H1 (cell line): ENCODE data around the gene NIN. TPM values are rescaled to one million over a fixed set of nuclear protein-coding genes. Genes with fewer than 3 reads are reported as not detected.

Experiments used
- CTCF ChIA-PET: fragments of 300-600 bp; sonication (Branson Sonifier 250); formaldehyde crosslinking; loops from one replicate; lab custom pipeline; 2021; ENCODE audit not compliant: partially characterized antibody; lab: Charles Lee
- POLR2A ChIA-PET: fragments of 300-600 bp; sonication (Branson Sonifier 250); formaldehyde crosslinking; loops from one replicate; lab custom pipeline; 2021; ENCODE audit warnings: inconsistent platforms; ENCODE audit not compliant: partially characterized antibody; lab: Charles Lee
- DNase-seq, 2 experiments: peaks; one replicate each; pipeline versions ENCODE4 v3.0.0 to v3.0.0-alpha.2; 2010 to 2022; ENCODE audit warnings: low spot score in 2 of 2, low read depth in 1 of 2, mixed read lengths in 1 of 2
- FAIRE-seq: peaks from 2 replicates; lab custom pipeline; 2011; peaks lifted over from hg19 to GRCh38; lab: Jason Lieb, UNC
- H2AFZ ChIP-seq: 2 replicates; pipeline ENCODE4 v1.8.1; 2012; ENCODE audit warnings: low read length, inconsistent platforms
- H2AK5ac ChIP-seq: 2 replicates; pipeline ENCODE4 v1.6.1; 2013; ENCODE audit warnings: low read depth, low read length
- H2BK120ac ChIP-seq: replicated peaks from 2 replicates; pipeline ENCODE3; 2013; ENCODE audit warnings: low read depth, low read length, inconsistent platforms
- H2BK12ac ChIP-seq: 2 replicates; pipeline ENCODE4 v1.6.1; 2013; ENCODE audit warnings: low read depth, low read length
- H2BK15ac ChIP-seq: 2 replicates; pipeline ENCODE4 v1.6.1; 2013; ENCODE audit warnings: low read length
- H2BK20ac ChIP-seq: 2 replicates; pipeline ENCODE4 v1.6.1; 2013; ENCODE audit warnings: low read length
- H2BK5ac ChIP-seq: 2 replicates; pipeline ENCODE4 v1.6.1; 2013; ENCODE audit warnings: low read depth, low read length
- H3K14ac ChIP-seq: 2 replicates; pipeline ENCODE4 v1.6.1; 2013; ENCODE audit warnings: inconsistent platforms; ENCODE audit not compliant: insufficient read length
- H3K18ac ChIP-seq: 2 replicates; pipeline ENCODE4 v1.6.1; 2013; ENCODE audit warnings: low read length; ENCODE audit errors: extremely low read depth
- H3K23ac ChIP-seq: 2 replicates; pipeline ENCODE4 v1.6.1; 2013; ENCODE audit warnings: inconsistent platforms; ENCODE audit not compliant: insufficient read length
- H3K23me2 ChIP-seq: 2 replicates; pipeline ENCODE4 v1.6.1; 2013; ENCODE audit warnings: low read depth, low read length
- H3K27ac ChIP-seq: 2 replicates; pipeline ENCODE4 v1.6.1; 2011; ENCODE audit warnings: low read depth, low read length, inconsistent platforms
- H3K27me3 ChIP-seq, 4 experiments: replicated peaks in 1 of 4; 1 replicate in 1 of 4; 2 replicates in 3 of 4; pipeline versions ENCODE4 v1.6.1 to v1.8.1; 2011 to 2013; ENCODE audit warnings: low read length in 3 of 4, mild to moderate bottlenecking in 3 of 4, inconsistent platforms in 2 of 4, mixed read lengths in 2 of 4, moderate library complexity in 1 of 4; ENCODE audit not compliant: control insufficient read depth in 3 of 4, insufficient read depth in 3 of 4; ENCODE audit errors: extremely low read depth in 1 of 4
- H3K36me3 ChIP-seq, 4 experiments: 2 replicates each; pipeline versions ENCODE4 v1.6.1 to v1.8.1; 2011 to 2013; ENCODE audit warnings: mild to moderate bottlenecking in 4 of 4, low read length in 3 of 4, moderate library complexity in 2 of 4, control low read depth in 1 of 4, inconsistent platforms in 1 of 4; ENCODE audit not compliant: insufficient read depth in 4 of 4, control insufficient read depth in 2 of 4
- H3K4ac ChIP-seq: replicated peaks from 2 replicates; pipeline ENCODE3; 2013; ENCODE audit warnings: low read length, low read depth, mixed read lengths, inconsistent platforms; ENCODE audit not compliant: insufficient read length
- H3K4me1 ChIP-seq, 4 experiments: replicated peaks in 1 of 4; 1 replicate in 1 of 4; 2 replicates in 3 of 4; pipeline versions ENCODE4 v1.6.1 to v1.8.1; 2011 to 2013; ENCODE audit warnings: low read length in 3 of 4, inconsistent platforms in 2 of 4, mixed read lengths in 1 of 4; ENCODE audit not compliant: insufficient read depth in 4 of 4, control insufficient read depth in 3 of 4
- H3K4me2 ChIP-seq, 2 experiments: 2 replicates each; pipeline versions ENCODE4 v1.6.1 to v1.8.1; 2011 to 2013; ENCODE audit warnings: low read depth in 2 of 2, low read length in 2 of 2, control low read depth in 1 of 2, inconsistent platforms in 1 of 2, mild to moderate bottlenecking in 1 of 2; ENCODE audit not compliant: insufficient read depth in 1 of 2
- H3K4me3 ChIP-seq, 4 experiments: fragments of 200-600, 300-600 bp in 1 of 4; sonication (generic), shearing (Covaris generic), sonication (Bioruptor Twin) in 1 of 4; 2 replicates each; pipeline versions ENCODE4 v1.5.1 to v1.8.1; 2011 to 2016; ENCODE audit warnings: low read length in 4 of 4, low read depth in 3 of 4, control low read depth in 2 of 4, inconsistent platforms in 2 of 4, mild to moderate bottlenecking in 2 of 4, mixed read lengths in 1 of 4, moderate library complexity in 1 of 4; ENCODE audit not compliant: insufficient read depth in 2 of 4; ENCODE audit errors: extremely low read depth in 1 of 4
- H3K56ac ChIP-seq: replicated peaks from 2 replicates; pipeline ENCODE3; 2013; ENCODE audit warnings: low read depth, mild to moderate bottlenecking, mixed read lengths, low read length, inconsistent platforms; ENCODE audit not compliant: insufficient read length
- H3K79me1 ChIP-seq: 2 replicates; pipeline ENCODE4 v1.6.1; 2013; ENCODE audit warnings: low read depth, low read length, control low read depth
- H3K79me2 ChIP-seq, 2 experiments: 2 replicates each; pipeline versions ENCODE4 v1.6.1 to v1.8.1; 2012 to 2013; ENCODE audit warnings: low read length in 2 of 2, mild to moderate bottlenecking in 2 of 2, inconsistent platforms in 1 of 2; ENCODE audit not compliant: insufficient read depth in 2 of 2, control insufficient read depth in 1 of 2
- H3K9ac ChIP-seq, 4 experiments: replicated peaks in 1 of 4; 1 replicate in 1 of 4; 2 replicates in 3 of 4; pipeline versions ENCODE4 v1.6.1 to v1.8.1; 2011 to 2013; ENCODE audit warnings: low read depth in 3 of 4, low read length in 3 of 4, control low read depth in 2 of 4, mild to moderate bottlenecking in 2 of 4, moderate library complexity in 2 of 4, inconsistent platforms in 1 of 4; ENCODE audit errors: extremely low read depth in 1 of 4
- H3K9me3 ChIP-seq, 2 experiments: 2 replicates each; pipeline versions ENCODE4 v1.6.1 to v1.8.1; 2012 to 2013; ENCODE audit warnings: mild to moderate bottlenecking in 2 of 2, moderate library complexity in 2 of 2, control low read depth in 1 of 2, inconsistent platforms in 1 of 2, low read depth in 1 of 2, low read length in 1 of 2, mixed read lengths in 1 of 2; ENCODE audit not compliant: insufficient read depth in 2 of 2
- H4K20me1 ChIP-seq, 2 experiments: replicated peaks in 1 of 2; 2 replicates each; pipeline versions ENCODE3 to v1.8.1; 2011 to 2013; ENCODE audit warnings: inconsistent platforms in 2 of 2, low read length in 2 of 2, mild to moderate bottlenecking in 1 of 2; ENCODE audit not compliant: insufficient read depth in 2 of 2, control insufficient read depth in 1 of 2
- H4K5ac ChIP-seq: 2 replicates; pipeline ENCODE4 v1.6.1; 2013; ENCODE audit warnings: low read length, low read depth, mixed read lengths, inconsistent platforms; ENCODE audit not compliant: insufficient read length
- H4K8ac ChIP-seq: 2 replicates; pipeline ENCODE4 v1.8.0; 2013; ENCODE audit warnings: mild to moderate bottlenecking, moderate library complexity, low read length, inconsistent platforms; ENCODE audit not compliant: insufficient read depth; ENCODE audit errors: extremely low read depth
- H4K91ac ChIP-seq: replicated peaks from 2 replicates; pipeline ENCODE3; 2013; ENCODE audit warnings: low read length, mixed read lengths, inconsistent platforms; ENCODE audit not compliant: insufficient read length
- CEBPB ChIP-seq: IDR thresholded peaks from 2 replicates; pipeline ENCODE4 v1.6.1; 2012; ENCODE audit warnings: low read depth, low read length
- EZH2 ChIP-seq: fragments of 200-600 bp; sonication (generic); IDR thresholded peaks from 2 replicates; pipeline ENCODE4 v1.7.1; 2012; ENCODE audit warnings: low read depth, mild to moderate bottlenecking, moderate library complexity, low read length, inconsistent platforms; ENCODE audit not compliant: severe bottlenecking
- RNF2 ChIP-seq: fragments of 200-900, 300-1000 bp; sonication (generic); IDR thresholded peaks from 2 replicates; pipeline ENCODE4 v1.7.1; 2016; ENCODE audit warnings: borderline replicate concordance, low read depth, mild to moderate bottlenecking, antibody characterized with exemption, low read length; ENCODE audit not compliant: poor library complexity, severe bottlenecking; ENCODE audit errors: missing control alignments
- SAP30 ChIP-seq: fragments of 300-600 bp; sonication (generic); IDR thresholded peaks from 2 replicates; pipeline ENCODE4 v1.7.1; 2012; ENCODE audit warnings: low read length, moderate library complexity, mild to moderate bottlenecking, inconsistent platforms; ENCODE audit not compliant: insufficient read depth, insufficient replicate concordance
- SIN3A ChIP-seq, 2 experiments: IDR thresholded peaks in 1 of 2; conservative IDR thresholded peaks in 1 of 2; 2 replicates each; pipeline ENCODE4 v1.6.1; 2011 to 2012; ENCODE audit warnings: low read length in 2 of 2, improper control_type of control experiment in 1 of 2, low read depth in 1 of 2, mild to moderate bottlenecking in 1 of 2
- TBP ChIP-seq: IDR thresholded peaks from 2 replicates; pipeline ENCODE4 v1.6.1; 2011; ENCODE audit warnings: low read depth, low read length, improper control_type of control experiment
- WGBS, 2 experiments: shearing (Covaris generic) in 1 of 2; methylation state at CpG; one replicate each; pipeline versions ENCODE4 v1.1.6 to v1.1.7; 2013 to 2015; ENCODE audit warnings: low lambda C conversion rate in 2 of 2, mixed read lengths in 2 of 2, inconsistent platforms in 1 of 2, low coverage in 1 of 2, missing lambda C conversion rate in 1 of 2; ENCODE audit not compliant: insufficient replicate concordance in 2 of 2, insufficient coverage in 1 of 2, insufficient read length in 1 of 2; ENCODE audit errors: extremely low coverage in 1 of 2, missing lambda C conversion rate in 1 of 2; 5-methylcytosine and 5-hydroxymethylcytosine counted together
- polyA plus RNA-seq, 7 experiments: library from polyadenylated mRNA; depleted of rRNA in 3 of 7; stranded (reverse) in 5 of 7; unstranded in 2 of 7; fragments of >200 nt in 5 of 7; fragments of 200-250 nt in 2 of 7; gene quantifications; 1 replicate in 5 of 7; 2 replicates in 1 of 7; 4 replicates in 1 of 7; pipeline versions ENCODE4 v1.2.1 to v1.2.3, GENCODE V29; 2011 to 2013; ENCODE audit warnings: missing spikeins in 2 of 7, mixed read lengths in 2 of 7
- total RNA-seq: library from RNA; stranded (reverse); fragmentation: NEBNext Ultra II Directional; extraction: Animal tissue kit (Norgen Biotek cat#: 25700); gene quantifications from 2 replicates; pipeline ENCODE4 v1.2.1, GENCODE V29; 2021

NIN gene
- total and polyA plus RNA-seq, 2 of the 8 experiments (the other 6 are each of a cell fraction or from before 2014, with no cell fraction given), result 3.2 to 21.3 TPM

DNA sequence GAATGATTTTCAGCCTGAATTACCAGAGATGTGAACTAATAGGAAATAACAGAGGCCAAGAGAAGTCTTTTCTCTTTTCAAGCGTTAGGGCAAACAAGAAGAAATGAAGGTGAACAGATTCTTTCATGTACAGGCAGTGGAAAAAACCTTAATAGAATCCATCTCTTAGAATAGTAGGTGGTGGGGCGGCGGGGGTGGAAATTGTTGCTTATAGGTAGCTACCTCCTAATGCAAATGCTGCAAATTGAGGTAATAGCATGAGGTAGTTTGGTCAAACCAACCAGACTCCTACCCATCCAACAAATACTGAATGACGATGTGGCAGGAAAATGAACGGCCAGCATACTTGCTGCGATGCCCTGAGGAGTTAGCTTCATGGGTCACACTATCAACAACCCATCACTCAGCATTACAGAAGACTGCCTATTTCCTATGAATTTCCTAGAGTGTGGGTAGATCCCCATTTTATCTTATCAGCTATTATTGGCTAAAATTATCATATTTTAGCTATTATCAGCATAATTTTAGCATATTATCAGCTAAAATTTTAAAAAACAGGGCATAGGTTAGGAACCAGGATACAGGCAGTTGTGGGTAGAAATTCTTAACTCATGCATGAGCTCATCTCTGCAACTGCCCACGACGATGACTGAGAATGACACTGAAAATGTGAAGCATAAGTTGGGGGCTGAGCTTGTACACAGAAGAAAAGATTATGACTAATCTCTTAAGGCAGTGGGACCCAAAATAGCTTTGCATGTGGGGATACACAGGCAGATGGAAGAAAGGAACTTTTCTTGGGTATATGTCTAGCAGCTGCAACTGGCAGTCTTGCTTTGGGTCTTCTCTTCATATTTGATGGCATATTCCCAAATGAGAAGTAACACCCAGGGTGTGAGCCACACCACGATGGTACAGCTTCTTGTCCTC is 68.7 kb downstream of the NIN start:
- TF ChIP-seq SIN3A (conservative IDR thresholded peaks at IDR 0.05 in 1 of 2, IDR thresholded peaks at IDR 0.05 in 1 of 2; ENCODE audit: low read depth in 1 of 2, low read length in 2 of 2) (no peak), EZH2 (no peak), TBP (no peak), SAP30 (no peak), RNF2 (no peak), CEBPB (no peak)
- TF ChIP-seq, all 59 proteins: peak for 0
- H4K20me1 ChIP-seq, result no peaks in the 10 kb centered on the region
- no peak overlapping the region for H4K91ac ChIP-seq
- FAIRE-seq (no peak), DNase-seq (no peak)
- no peak overlapping the region for H4K8ac ChIP-seq
- H2BK15ac ChIP-seq, result no peak overlapping the region
- H3K23me2 ChIP-seq, result no peaks in the 10 kb centered on the region
- no peaks in the 10 kb centered on the region for H3K9me3 ChIP-seq
- no peak overlapping the region for H2BK5ac ChIP-seq
- no peak overlapping the region for H2BK12ac ChIP-seq
- H3K9ac ChIP-seq, result no peak overlapping the region
- no peak overlapping the region for H4K5ac ChIP-seq
- no peak overlapping the region for H3K23ac ChIP-seq
- WGBS, 2 experiments, result 90% methylated on average over 9 of the region's 9 CpGs; no CpG with 5 or more reads in 1 of the 2 experiments
- H3K4me2 ChIP-seq, result no peak overlapping the region
- no peak overlapping the region for H3K14ac ChIP-seq
- no peak overlapping the region for H3K4me3 ChIP-seq
- H3K79me2 ChIP-seq, result no peaks in the 10 kb centered on the region
- H3K27ac ChIP-seq, result no peak overlapping the region
- H3K4ac ChIP-seq, result no peak overlapping the region
- no peak overlapping the region for H2BK120ac ChIP-seq
- H3K27me3 ChIP-seq, result no peaks in the 10 kb centered on the region
- H3K18ac ChIP-seq, result no peak overlapping the region
- H3K56ac ChIP-seq, result no peak overlapping the region
- no peak overlapping the region for H2BK20ac ChIP-seq
- CTCF ChIA-PET, result interaction anchor here (0.5 to 8.4 kb wide), 6 partner anchors 8 to 568 kb away, joined by 3 to 102 read pairs (median 3); no protein-coding TSS in a partner anchor
- peaks cover 2 to 38% (median 25%) of the 10 kb centered on the region in 4 experiments; a peak in 7 of 8 replicates for H3K36me3 ChIP-seq
- H2AK5ac ChIP-seq, result no peak overlapping the region
- POLR2A ChIA-PET, result interaction anchor here (1.0 kb wide), 1 partner anchor 196 kb away, joined by 3 read pairs; no protein-coding TSS in a partner anchor
- H3K4me1 ChIP-seq, result no peaks in the 10 kb centered on the region
- H3K79me1 ChIP-seq, result no peaks in the 10 kb centered on the region
- H2AFZ ChIP-seq, result no peak overlapping the region
